HL-60 (cell line): ENCODE results near the gene PTEN.

Source experiments
- DNase-seq, 2 experiments: peaks; one replicate each; pipeline ENCODE4 v3.0.0-alpha.2; 2010 to 2020; ENCODE audit warnings: low read depth in 1 of 2, low spot score in 1 of 2
- H3K27ac ChIP-seq: fragments of 250-450 bp; sonication (Bioruptor Pico); replicated peaks from 2 replicates; pipeline ENCODE4 v1.5.1; 2020; ENCODE audit warnings: mild to moderate bottlenecking, moderate library complexity
- H3K27me3 ChIP-seq: fragments of 250-450 bp; sonication (Bioruptor Pico); 2 replicates; pipeline ENCODE4 v1.5.1; 2021; ENCODE audit warnings: mild to moderate bottlenecking, moderate library complexity; ENCODE audit not compliant: insufficient read depth, poor library complexity, severe bottlenecking
- H3K4me3 ChIP-seq: replicated peaks from 2 replicates; pipeline ENCODE4 v1.5.1; 2011; ENCODE audit warnings: mild to moderate bottlenecking, control low read depth, low read length; ENCODE audit not compliant: insufficient read depth
- GABPA ChIP-seq: IDR thresholded peaks from 2 replicates; pipeline ENCODE4 v1.6.1; 2012; ENCODE audit warnings: low read depth
- POLR2AphosphoS5 ChIP-seq: IDR thresholded peaks from 2 replicates; pipeline ENCODE4 v1.6.1; 2012; ENCODE audit warnings: low read depth
- SPI1 ChIP-seq: IDR thresholded peaks from 2 replicates; pipeline ENCODE4 v1.6.1; 2012; ENCODE audit warnings: low read depth, mild to moderate bottlenecking, borderline replicate concordance
- TF ChIP-seq, protein P1 (sequence below): IDR thresholded peaks from one replicate; pipeline ENCODE4 v1.5.1; 2011; ENCODE audit warnings: low read length, control low read depth, inconsistent platforms; ENCODE audit not compliant: insufficient read depth
- TF ChIP-seq, protein P2 (sequence below): IDR thresholded peaks from 2 replicates; pipeline ENCODE4 v1.6.1; 2012; ENCODE audit warnings: low read depth; ENCODE audit not compliant: insufficient replicate concordance

PTEN gene

DNA sequence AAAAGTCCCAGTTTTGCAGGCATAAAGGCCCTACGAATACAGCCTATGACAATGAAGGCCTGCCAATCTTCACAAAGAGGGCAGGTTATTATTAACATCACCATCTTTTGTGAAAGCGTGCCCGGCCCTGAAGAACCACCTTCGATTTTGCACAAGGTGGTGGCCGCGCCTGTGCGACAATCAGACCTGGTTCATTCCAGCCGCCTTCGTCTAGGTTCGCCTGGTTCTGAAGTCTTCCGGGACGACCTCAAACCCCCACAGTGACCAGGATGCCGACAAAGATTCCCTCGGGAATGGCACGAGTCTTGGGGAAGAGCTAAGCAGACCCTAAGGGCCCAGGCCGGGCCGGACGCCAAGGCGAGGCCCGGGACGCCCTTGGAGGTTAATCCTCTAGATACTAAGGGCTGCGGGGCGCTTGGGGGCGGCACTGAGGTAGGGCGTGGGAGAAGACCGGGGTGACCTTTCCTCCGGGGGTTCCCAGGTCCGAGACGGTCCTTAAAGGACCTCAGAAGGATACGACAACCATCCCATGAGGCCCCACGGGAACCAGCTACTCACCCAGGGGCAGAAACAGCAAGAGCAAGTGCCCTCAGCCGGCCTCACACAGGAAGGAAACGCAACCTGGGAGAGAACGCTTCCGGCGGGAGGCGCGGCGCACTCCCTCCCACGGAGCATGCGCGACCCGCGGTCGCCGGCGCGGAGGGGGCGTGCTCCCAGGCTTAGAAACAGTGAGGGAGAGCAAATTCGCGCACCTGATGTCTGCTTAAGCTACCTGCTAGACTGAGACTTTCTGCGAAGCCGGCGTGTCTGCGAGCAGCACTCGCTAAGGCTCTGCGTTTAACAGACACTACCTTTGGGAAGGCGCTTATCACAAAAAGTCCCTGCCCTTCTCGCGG is 45.6 kb upstream of the PTEN start, which contains the start of gene ATAD1:
Gene ATAD1, minus strand, starts transcription at position 618 of the 896 bp plus-strand sequence. CDS start 3,627 bp downstream, outside the sequence.
- DNase-seq: peak; percentile 91 to 92
- H3K27me3 ChIP-seq: no peaks in the 10 kb centered on the region
- peak within 1 kb of the TSS; percentile 95 for H3K4me3 ChIP-seq
- H3K27ac ChIP-seq: peak within 1 kb of the TSS; percentile 92
- TF ChIP-seq SPI1 (no peak), POLR2AphosphoS5 (peak; percentile 91), GABPA (peak; percentile 91)
- TF ChIP-seq, protein P1, sequence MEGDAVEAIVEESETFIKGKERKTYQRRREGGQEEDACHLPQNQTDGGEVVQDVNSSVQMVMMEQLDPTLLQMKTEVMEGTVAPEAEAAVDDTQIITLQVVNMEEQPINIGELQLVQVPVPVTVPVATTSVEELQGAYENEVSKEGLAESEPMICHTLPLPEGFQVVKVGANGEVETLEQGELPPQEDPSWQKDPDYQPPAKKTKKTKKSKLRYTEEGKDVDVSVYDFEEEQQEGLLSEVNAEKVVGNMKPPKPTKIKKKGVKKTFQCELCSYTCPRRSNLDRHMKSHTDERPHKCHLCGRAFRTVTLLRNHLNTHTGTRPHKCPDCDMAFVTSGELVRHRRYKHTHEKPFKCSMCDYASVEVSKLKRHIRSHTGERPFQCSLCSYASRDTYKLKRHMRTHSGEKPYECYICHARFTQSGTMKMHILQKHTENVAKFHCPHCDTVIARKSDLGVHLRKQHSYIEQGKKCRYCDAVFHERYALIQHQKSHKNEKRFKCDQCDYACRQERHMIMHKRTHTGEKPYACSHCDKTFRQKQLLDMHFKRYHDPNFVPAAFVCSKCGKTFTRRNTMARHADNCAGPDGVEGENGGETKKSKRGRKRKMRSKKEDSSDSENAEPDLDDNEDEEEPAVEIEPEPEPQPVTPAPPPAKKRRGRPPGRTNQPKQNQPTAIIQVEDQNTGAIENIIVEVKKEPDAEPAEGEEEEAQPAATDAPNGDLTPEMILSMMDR: no peak
- TF ChIP-seq, protein P2, sequence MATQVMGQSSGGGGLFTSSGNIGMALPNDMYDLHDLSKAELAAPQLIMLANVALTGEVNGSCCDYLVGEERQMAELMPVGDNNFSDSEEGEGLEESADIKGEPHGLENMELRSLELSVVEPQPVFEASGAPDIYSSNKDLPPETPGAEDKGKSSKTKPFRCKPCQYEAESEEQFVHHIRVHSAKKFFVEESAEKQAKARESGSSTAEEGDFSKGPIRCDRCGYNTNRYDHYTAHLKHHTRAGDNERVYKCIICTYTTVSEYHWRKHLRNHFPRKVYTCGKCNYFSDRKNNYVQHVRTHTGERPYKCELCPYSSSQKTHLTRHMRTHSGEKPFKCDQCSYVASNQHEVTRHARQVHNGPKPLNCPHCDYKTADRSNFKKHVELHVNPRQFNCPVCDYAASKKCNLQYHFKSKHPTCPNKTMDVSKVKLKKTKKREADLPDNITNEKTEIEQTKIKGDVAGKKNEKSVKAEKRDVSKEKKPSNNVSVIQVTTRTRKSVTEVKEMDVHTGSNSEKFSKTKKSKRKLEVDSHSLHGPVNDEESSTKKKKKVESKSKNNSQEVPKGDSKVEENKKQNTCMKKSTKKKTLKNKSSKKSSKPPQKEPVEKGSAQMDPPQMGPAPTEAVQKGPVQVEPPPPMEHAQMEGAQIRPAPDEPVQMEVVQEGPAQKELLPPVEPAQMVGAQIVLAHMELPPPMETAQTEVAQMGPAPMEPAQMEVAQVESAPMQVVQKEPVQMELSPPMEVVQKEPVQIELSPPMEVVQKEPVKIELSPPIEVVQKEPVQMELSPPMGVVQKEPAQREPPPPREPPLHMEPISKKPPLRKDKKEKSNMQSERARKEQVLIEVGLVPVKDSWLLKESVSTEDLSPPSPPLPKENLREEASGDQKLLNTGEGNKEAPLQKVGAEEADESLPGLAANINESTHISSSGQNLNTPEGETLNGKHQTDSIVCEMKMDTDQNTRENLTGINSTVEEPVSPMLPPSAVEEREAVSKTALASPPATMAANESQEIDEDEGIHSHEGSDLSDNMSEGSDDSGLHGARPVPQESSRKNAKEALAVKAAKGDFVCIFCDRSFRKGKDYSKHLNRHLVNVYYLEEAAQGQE: peak; percentile 64

DNA sequence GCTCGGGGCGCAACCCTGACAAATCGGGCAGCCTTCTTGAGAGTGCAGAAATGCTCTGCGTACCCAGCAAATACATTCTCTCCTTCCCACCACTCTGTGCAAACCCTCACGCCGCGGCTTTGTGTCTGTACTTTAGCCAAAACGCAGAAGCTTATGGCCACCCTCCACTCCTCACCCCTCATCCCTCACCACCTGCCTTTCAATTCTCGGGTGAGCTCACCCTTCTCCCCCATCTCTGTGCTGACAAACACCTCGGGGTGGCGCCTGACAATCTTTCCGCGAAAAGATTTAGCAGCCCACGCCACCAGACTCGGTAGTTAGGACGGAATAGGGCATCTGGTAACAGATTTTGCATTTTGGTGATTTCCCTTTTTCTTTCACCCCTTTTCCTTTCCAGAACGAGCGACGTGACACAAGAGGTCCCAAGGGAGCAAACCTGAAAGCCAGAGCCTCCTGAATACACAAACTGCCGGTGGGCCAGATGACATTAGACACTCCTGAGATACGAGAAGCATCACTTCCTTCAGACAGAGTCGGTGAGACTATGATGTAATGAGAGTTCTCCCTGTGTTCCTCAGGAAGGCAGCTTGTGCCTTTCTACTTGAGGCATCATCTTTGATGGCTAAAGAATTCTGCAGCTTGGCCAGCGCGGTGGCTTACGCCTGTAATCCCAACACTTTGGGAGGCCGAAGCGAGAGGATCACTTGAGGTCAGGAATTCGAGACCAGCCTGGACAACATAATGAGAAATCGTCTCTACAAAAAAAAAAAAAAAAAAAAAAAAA is 44.7 kb upstream of the PTEN start:
- peak overlapping the region; percentile 95 for H3K4me3 ChIP-seq
- TF ChIP-seq, protein P2: no peak
- TF ChIP-seq GABPA: no peak
- no peak for TF ChIP-seq POLR2AphosphoS5
- no peak; the same call in 1 of the 2 replicates for TF ChIP-seq SPI1
- TF ChIP-seq, protein P1: no peak
- H3K27me3 ChIP-seq: no peaks in the 10 kb centered on the region
- peak overlapping the region; percentile 92 for H3K27ac ChIP-seq
- peak in 1 of 2 experiments; percentile 53 for DNase-seq

DNA sequence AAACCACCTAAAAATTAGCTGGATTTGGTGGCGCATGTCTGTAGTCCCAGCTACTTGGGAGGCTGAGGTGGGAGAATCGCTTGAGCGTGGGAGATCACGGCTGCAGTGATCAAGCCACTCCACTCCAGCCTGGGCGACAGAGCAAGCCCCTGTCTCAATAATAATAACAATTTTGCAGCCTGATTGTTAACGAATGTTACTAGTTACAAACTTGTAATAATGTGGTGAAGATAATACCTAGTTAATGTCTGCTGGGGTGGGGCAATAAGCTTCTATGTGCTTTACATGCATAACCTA is 44.2 kb upstream of the PTEN start:
- no peak overlapping the region for H3K4me3 ChIP-seq
- no peak for DNase-seq
- no peak overlapping the region for H3K27ac ChIP-seq
- no peaks in the 10 kb centered on the region for H3K27me3 ChIP-seq
- no peak for TF ChIP-seq POLR2AphosphoS5

DNA sequence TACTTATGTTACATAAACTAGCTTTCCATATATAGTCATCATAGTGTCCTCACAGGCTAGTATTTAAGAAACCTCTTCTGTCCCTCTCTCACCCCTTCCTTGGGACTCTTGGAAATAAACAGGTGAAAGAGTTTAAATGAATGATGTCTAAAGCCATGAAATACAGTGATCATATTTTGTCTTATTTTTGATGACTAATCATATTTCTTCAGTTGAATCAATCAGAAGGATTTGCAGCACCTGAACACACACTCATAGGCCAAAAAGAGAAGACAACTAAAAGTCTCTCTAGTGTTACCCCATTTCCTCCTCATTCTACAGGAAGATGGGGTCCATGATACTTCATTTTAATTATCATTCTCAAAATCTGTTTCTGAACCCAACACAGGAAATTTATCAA is 36.8 kb upstream of the PTEN start:
- H3K27me3 ChIP-seq: no peaks in the 10 kb centered on the region
- no peak overlapping the region for H3K4me3 ChIP-seq
- H3K27ac ChIP-seq: no peak overlapping the region
- DNase-seq: no peak
- TF ChIP-seq, protein P2: no peak
- no peak for TF ChIP-seq SPI1
- no peak for TF ChIP-seq GABPA
- TF ChIP-seq POLR2AphosphoS5: no peak
- TF ChIP-seq, protein P1: no peak
